PC-9 (cell line): ENCODE results near the gene ASCC3.

ENCODE experiments used
- CTCF ChIP-seq: fragments of 200-600 bp; sonication (generic); conservative IDR thresholded peaks from 2 replicates; pipeline ENCODE4 v1.6.1; 2017; ENCODE audit warnings: mixed run types, antibody characterized with exemption, mild to moderate bottlenecking, moderate library complexity
- EZH2 ChIP-seq: fragments of 200-600 bp; sonication (generic); IDR thresholded peaks from 2 replicates; pipeline ENCODE4 v1.8.0; 2017; ENCODE audit warnings: antibody characterized with exemption, low read depth

- TF ChIP-seq CTCF = peak; percentile 82
- no peak for TF ChIP-seq EZH2
These were observed 216.7 kb downstream of the ASCC3 start for GRCh38 chr6:100664274-100665040.
